Endothelial cell of umbilical vein (primary cell): ENCODE measurements around the gene VIT. TPM values are rescaled to one million over a fixed set of nuclear protein-coding genes. Genes with fewer than 3 reads are reported as not detected.

Experiments used
- BruUV-seq: library from RNA; stranded (reverse); fragments of 400-500 nt; replicated peaks from 2 replicates; lab custom pipeline; 2021; lab: Mats Ljungman, UMichigan
- CTCF ChIA-PET: fragments of 300-600, 350-600 bp; sonication (Branson Sonifier 250); formaldehyde crosslinking; loops from one replicate; lab custom pipeline; 2021; ENCODE audit warnings: antibody characterized with exemption, inconsistent platforms; lab: Charles Lee
- POLR2A ChIA-PET: fragments of 300-600, 350-600 bp; sonication (Branson Sonifier 250); formaldehyde crosslinking; loops from one replicate; lab custom pipeline; 2021; ENCODE audit warnings: antibody characterized with exemption, inconsistent platforms; lab: Charles Lee
- DNase-seq: peaks from one replicate; pipeline ENCODE4 v3.0.0-alpha.2; 2011; ENCODE audit warnings: low read depth, low spot score
- FAIRE-seq: peaks from 2 replicates; lab custom pipeline; 2011; peaks lifted over from hg19 to GRCh38; lab: Jason Lieb, UNC
- H2AFZ ChIP-seq: 2 replicates; pipeline ENCODE4 v1.6.0; 2012; ENCODE audit warnings: low read depth, low read length, control low read depth, inconsistent platforms
- H3K27ac ChIP-seq: 2 replicates; pipeline ENCODE4 v1.5.1; 2011; ENCODE audit warnings: low read depth, mild to moderate bottlenecking, control low read depth, low read length, moderate library complexity; ENCODE audit not compliant: insufficient read depth
- H3K27me3 ChIP-seq, 2 experiments: 2 replicates each; pipeline versions ENCODE4 v1.6.0 to v1.6.1; 2011; ENCODE audit warnings: low read length in 2 of 2, mixed read lengths in 1 of 2; ENCODE audit not compliant: control insufficient read depth in 2 of 2, insufficient read depth in 2 of 2
- H3K36me3 ChIP-seq, 2 experiments: 2 replicates in 1 of 2; 3 replicates in 1 of 2; pipeline ENCODE4 v1.5.1; 2011; ENCODE audit warnings: low read length in 2 of 2, mild to moderate bottlenecking in 1 of 2, moderate library complexity in 1 of 2; ENCODE audit not compliant: control insufficient read depth in 2 of 2, insufficient read depth in 2 of 2; ENCODE audit errors: extremely low read depth in 1 of 2
- H3K4me1 ChIP-seq: 3 replicates; pipeline ENCODE4 v1.5.1; 2011; ENCODE audit warnings: mild to moderate bottlenecking, low read length; ENCODE audit not compliant: control insufficient read depth, insufficient read depth; ENCODE audit errors: extremely low read depth
- H3K4me2 ChIP-seq: 2 replicates; pipeline ENCODE4 v1.6.1; 2011; ENCODE audit warnings: low read length, control low read depth, mixed read lengths; ENCODE audit not compliant: insufficient read depth
- H3K4me3 ChIP-seq, 3 experiments: fragments of 200-600 bp in 1 of 3; sonication (generic), shearing (Covaris generic) in 1 of 3; replicated peaks in 1 of 3; 2 replicates each; pipeline ENCODE4 v1.5.1; 2011 to 2016; ENCODE audit warnings: control low read depth in 3 of 3, low read length in 3 of 3, mild to moderate bottlenecking in 2 of 3, inconsistent platforms in 1 of 3, low read depth in 1 of 3, moderate library complexity in 1 of 3; ENCODE audit not compliant: insufficient read depth in 1 of 3
- H3K79me2 ChIP-seq: 2 replicates; pipeline ENCODE4 v1.6.0; 2012; ENCODE audit warnings: low read length, inconsistent platforms; ENCODE audit not compliant: control insufficient read depth, insufficient read depth
- H3K9ac ChIP-seq: replicated peaks from 2 replicates; pipeline ENCODE3; 2011; ENCODE audit warnings: low read length, control low read depth; ENCODE audit not compliant: insufficient read depth; ENCODE audit errors: extremely low read depth
- H3K9me1 ChIP-seq: replicated peaks from 3 replicates; pipeline ENCODE4 v1.6.0; 2011; ENCODE audit warnings: mild to moderate bottlenecking, low read length; ENCODE audit not compliant: control insufficient read depth, insufficient read depth; ENCODE audit errors: extremely low read depth
- H3K9me3 ChIP-seq: replicated peaks from 2 replicates; pipeline ENCODE4 v1.5.1; 2012; ENCODE audit warnings: low read length, inconsistent platforms; ENCODE audit not compliant: control insufficient read depth, insufficient read depth
- H4K20me1 ChIP-seq: replicated peaks from 2 replicates; pipeline ENCODE3; 2011; ENCODE audit warnings: mild to moderate bottlenecking, low read length; ENCODE audit not compliant: control insufficient read depth, insufficient read depth; ENCODE audit errors: extremely low read depth
- EZH2 ChIP-seq: IDR thresholded peaks from 2 replicates; pipeline ENCODE4 v1.6.1; 2012; ENCODE audit warnings: borderline replicate concordance, low read depth, mild to moderate bottlenecking, moderate library complexity, low read length, inconsistent platforms; ENCODE audit not compliant: severe bottlenecking
- FOS ChIP-seq: IDR thresholded peaks from 2 replicates; pipeline ENCODE4 v1.6.1; 2011; ENCODE audit warnings: mild to moderate bottlenecking, low read length, moderate library complexity, borderline replicate concordance; ENCODE audit not compliant: insufficient read depth
- GATA2 ChIP-seq: IDR thresholded peaks from 2 replicates; pipeline ENCODE4 v1.7.0; 2011; ENCODE audit warnings: low read depth, mild to moderate bottlenecking, moderate library complexity, mixed read lengths, low read length; ENCODE audit not compliant: insufficient read length, insufficient read depth
- JUN ChIP-seq: IDR thresholded peaks from 2 replicates; pipeline ENCODE4 v1.6.1; 2011; ENCODE audit warnings: borderline replicate concordance, low read depth; ENCODE audit not compliant: insufficient read length, insufficient read depth
- MYC ChIP-seq: IDR thresholded peaks from one replicate; pipeline ENCODE4 v1.6.1; 2011; ENCODE audit warnings: mild to moderate bottlenecking, low read depth, low read length
- POLR2A ChIP-seq: IDR thresholded peaks from 2 replicates; pipeline ENCODE4 v1.6.1; 2012; ENCODE audit warnings: low read depth, mild to moderate bottlenecking, control low read depth, low read length
- POLR2AphosphoS5 ChIP-seq: IDR thresholded peaks from 2 replicates; pipeline ENCODE4 v1.6.1; 2012; ENCODE audit warnings: low read depth, mild to moderate bottlenecking, control low read depth, low read length, moderate library complexity; ENCODE audit not compliant: insufficient read depth
- dilution Hi-C: fragments of 300-500 bp; cut with MboI; formaldehyde crosslinking; loops from one replicate; pipeline ENCODE4 v1.15.0; 2019; ENCODE audit warnings: low sequenced_read_pairs; ENCODE audit not compliant: extremely low pct_ligation_motif_present
- intact Hi-C: fragments of 100-400 bp; cut with micrococcal nuclease; formaldehyde crosslinking; loops from one replicate; pipeline ENCODE4 v1.10.0; 2022
- polyA plus RNA-seq, 4 experiments: library from polyadenylated mRNA; depleted of rRNA in 3 of 4; stranded (reverse) in 3 of 4; unstranded in 1 of 4; fragments of >200 nt; gene quantifications; 2 replicates each; pipeline versions ENCODE4 v1.2.1 to v1.2.3, GENCODE V29; 2011 to 2012; ENCODE audit warnings: missing spikeins in 1 of 4
- total RNA-seq: library from RNA; stranded (reverse); gene quantifications from 2 replicates; pipeline ENCODE4 v1.2.3, GENCODE V29; 2021
- TF ChIP-seq, protein P1 (sequence below), 2 donors: IDR thresholded peaks; 1 replicate in 1 of 2; 2 replicates in 1 of 2; pipeline ENCODE4 v1.5.1; 2011; ENCODE audit warnings: low read length in 2 of 2, mild to moderate bottlenecking in 2 of 2, moderate library complexity in 2 of 2, control low read depth in 1 of 2, inconsistent platforms in 1 of 2, low read depth in 1 of 2; ENCODE audit not compliant: insufficient read depth in 1 of 2; ENCODE audit errors: extremely low read depth in 1 of 2
- TF ChIP-seq, protein P2 (sequence below): IDR thresholded peaks from 2 replicates; pipeline ENCODE4 v1.6.1; 2011; ENCODE audit not compliant: insufficient read depth, insufficient read length

The VIT gene
- total and polyA plus RNA-seq, 2 donors (not counting 3 experiments of a cell fraction or from before 2014, with no cell fraction given): 0.54 to 0.88 TPM

DNA sequence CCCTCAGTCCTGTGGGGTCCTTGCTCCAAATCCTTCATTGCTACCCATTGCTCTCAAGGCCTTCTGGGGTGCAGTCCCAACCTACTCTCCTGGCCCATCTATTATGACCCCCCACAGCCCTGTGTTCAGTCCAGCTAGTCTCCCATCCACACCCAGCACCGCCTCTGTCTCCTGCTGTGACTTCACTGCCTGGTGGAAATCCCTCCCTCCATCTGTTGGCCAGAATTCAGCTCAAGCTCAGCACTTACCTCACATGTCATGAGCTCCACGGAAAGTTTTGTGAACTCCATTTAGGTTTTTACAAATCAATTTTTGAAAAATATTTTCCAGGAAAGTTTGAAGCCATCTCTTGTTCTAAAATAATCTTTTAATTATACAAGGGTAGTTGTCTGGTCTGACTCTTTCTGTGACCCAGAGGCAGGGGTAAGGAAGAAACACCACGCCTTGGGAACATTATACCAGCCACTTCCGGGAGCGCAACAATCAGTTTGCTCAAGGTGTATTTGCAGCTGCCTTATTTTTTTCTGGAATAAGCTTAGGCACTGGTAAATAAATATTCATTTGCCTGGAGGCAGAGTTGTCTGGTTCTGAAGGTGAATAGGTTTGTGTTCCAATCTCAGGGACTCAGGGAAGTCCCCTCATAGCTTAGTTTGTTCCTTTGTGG is 110.8 kb downstream of the VIT start:
- Histone ChIP-seq H3K9ac (no peak overlapping the region), H3K4me1 (no peaks in the 10 kb centered on the region), H3K27me3 (peaks cover 0 to 5% of the 10 kb centered on the region in 2 experiments), H4K20me1 (no peaks in the 10 kb centered on the region), H3K36me3 (no peaks in the 10 kb centered on the region), H3K9me1 (no peaks in the 10 kb centered on the region), H3K9me3 (no peaks in the 10 kb centered on the region), H3K4me3 (no peak overlapping the region), H2AFZ (no peak overlapping the region), H3K4me2 (no peak overlapping the region), H3K27ac (no peak overlapping the region), H3K79me2 (no peaks in the 10 kb centered on the region)
- intact Hi-C loops: no loop called here
- no peak for DNase-seq
- TF ChIP-seq EZH2 (no peak), GATA2 (no peak), JUN (no peak), FOS (no peak), POLR2AphosphoS5 (no peak), MYC (no peak), POLR2A (no peak)
- TF ChIP-seq, protein P1, sequence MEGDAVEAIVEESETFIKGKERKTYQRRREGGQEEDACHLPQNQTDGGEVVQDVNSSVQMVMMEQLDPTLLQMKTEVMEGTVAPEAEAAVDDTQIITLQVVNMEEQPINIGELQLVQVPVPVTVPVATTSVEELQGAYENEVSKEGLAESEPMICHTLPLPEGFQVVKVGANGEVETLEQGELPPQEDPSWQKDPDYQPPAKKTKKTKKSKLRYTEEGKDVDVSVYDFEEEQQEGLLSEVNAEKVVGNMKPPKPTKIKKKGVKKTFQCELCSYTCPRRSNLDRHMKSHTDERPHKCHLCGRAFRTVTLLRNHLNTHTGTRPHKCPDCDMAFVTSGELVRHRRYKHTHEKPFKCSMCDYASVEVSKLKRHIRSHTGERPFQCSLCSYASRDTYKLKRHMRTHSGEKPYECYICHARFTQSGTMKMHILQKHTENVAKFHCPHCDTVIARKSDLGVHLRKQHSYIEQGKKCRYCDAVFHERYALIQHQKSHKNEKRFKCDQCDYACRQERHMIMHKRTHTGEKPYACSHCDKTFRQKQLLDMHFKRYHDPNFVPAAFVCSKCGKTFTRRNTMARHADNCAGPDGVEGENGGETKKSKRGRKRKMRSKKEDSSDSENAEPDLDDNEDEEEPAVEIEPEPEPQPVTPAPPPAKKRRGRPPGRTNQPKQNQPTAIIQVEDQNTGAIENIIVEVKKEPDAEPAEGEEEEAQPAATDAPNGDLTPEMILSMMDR (IDR thresholded peaks at IDR 0.05; ENCODE audit: extremely low read depth in 1 of 2, insufficient read depth in 1 of 2, low read depth in 1 of 2, low read length in 2 of 2): no peak
- TF ChIP-seq, protein P2, sequence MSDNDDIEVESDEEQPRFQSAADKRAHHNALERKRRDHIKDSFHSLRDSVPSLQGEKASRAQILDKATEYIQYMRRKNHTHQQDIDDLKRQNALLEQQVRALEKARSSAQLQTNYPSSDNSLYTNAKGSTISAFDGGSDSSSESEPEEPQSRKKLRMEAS: no peak
- ChIA-PET CTCF (interaction anchor here (1.0 to 1.1 kb wide), 3 partner anchors 22 to 31 kb away, joined by 3 to 4 read pairs (median 3); no protein-coding TSS in a partner anchor), POLR2A (interaction anchor here (0.5 kb wide), 1 partner anchor 187 kb away, joined by 3 read pairs; no protein-coding TSS in a partner anchor)
- dilution Hi-C loops: no loop called here
- no peak for FAIRE-seq
- no TSS peak for BruUV-seq
